ENCODE measurements around the gene CACUL1.

Gene CACUL1

GRCh38 chr10:118778727-118779126, 24.0 kb upstream of the CACUL1 start:
- H3K4me1 Mint-ChIP-seq (ENCODE audit: low read depth) = no peaks in the 10 kb centered on the region
- H3K27me3 Mint-ChIP-seq = peaks cover 1% of the 10 kb centered on the region
- H3K9me3 Mint-ChIP-seq (ENCODE audit: low read depth) = peaks cover 8% of the 10 kb centered on the region
- no peak overlapping the region for H3K27ac Mint-ChIP-seq
- H3K36me3 Mint-ChIP-seq = peaks cover 5% of the 10 kb centered on the region
- H3K4me3 Mint-ChIP-seq = no peak overlapping the region

GRCh38 chr10:118776960-118777359, 22.2 kb upstream of the CACUL1 start:
- no peaks in the 10 kb centered on the region for H3K4me1 Mint-ChIP-seq (ENCODE audit: low read depth)
- H3K27ac Mint-ChIP-seq = no peak overlapping the region
- H3K4me3 Mint-ChIP-seq = no peak overlapping the region
- peaks cover 1% of the 10 kb centered on the region for H3K27me3 Mint-ChIP-seq
- H3K9me3 Mint-ChIP-seq (ENCODE audit: low read depth) = peaks cover 8% of the 10 kb centered on the region
- H3K36me3 Mint-ChIP-seq = peaks cover 5% of the 10 kb centered on the region

- Mint-ChIP-seq H3K4me1 (ENCODE audit: low read depth) (no peaks in the 10 kb centered on the region), H3K36me3 (peaks cover 5% of the 10 kb centered on the region), H3K4me3 (no peak overlapping the region), H3K27ac (no peak overlapping the region), H3K9me3 (ENCODE audit: low read depth) (peaks cover 8% of the 10 kb centered on the region), H3K27me3 (peaks cover 1% of the 10 kb centered on the region)
These were observed 21.3 kb upstream of the CACUL1 start for GRCh38 chr10:118776033-118776432.

GRCh38 chr10:118775478-118775877, 20.7 kb upstream of the CACUL1 start:
- Mint-ChIP-seq H3K4me3 (no peak overlapping the region), H3K4me1 (ENCODE audit: low read depth) (no peaks in the 10 kb centered on the region), H3K9me3 (ENCODE audit: low read depth) (peaks cover 8% of the 10 kb centered on the region), H3K36me3 (peaks cover 5% of the 10 kb centered on the region), H3K27me3 (peaks cover 1% of the 10 kb centered on the region), H3K27ac (no peak overlapping the region)

- Mint-ChIP-seq H3K36me3 (peaks cover 5% of the 10 kb centered on the region), H3K27ac (no peak overlapping the region), H3K4me3 (no peak overlapping the region), H3K9me3 (ENCODE audit: low read depth) (peaks cover 8% of the 10 kb centered on the region), H3K27me3 (peaks cover 1% of the 10 kb centered on the region), H3K4me1 (ENCODE audit: low read depth) (no peaks in the 10 kb centered on the region)
These were observed 18.3 kb upstream of the CACUL1 start for GRCh38 chr10:118773041-118773440.

GRCh38 chr10:118771976-118772375, 17.2 kb upstream of the CACUL1 start:
- H3K27ac Mint-ChIP-seq = no peak overlapping the region
- H3K27me3 Mint-ChIP-seq = no peaks in the 10 kb centered on the region
- peaks cover under 1% of the 10 kb centered on the region for H3K36me3 Mint-ChIP-seq
- peaks cover 5% of the 10 kb centered on the region for H3K9me3 Mint-ChIP-seq (ENCODE audit: low read depth)
- no peaks in the 10 kb centered on the region for H3K4me1 Mint-ChIP-seq (ENCODE audit: low read depth)
- no peak overlapping the region for H3K4me3 Mint-ChIP-seq

- Mint-ChIP-seq H3K36me3 (no peaks in the 10 kb centered on the region), H3K27ac (no peak overlapping the region), H3K4me1 (ENCODE audit: low read depth) (no peaks in the 10 kb centered on the region), H3K4me3 (no peak overlapping the region), H3K27me3 (no peaks in the 10 kb centered on the region), H3K9me3 (ENCODE audit: low read depth) (no peaks in the 10 kb centered on the region)
These were observed 15.3 kb upstream of the CACUL1 start for GRCh38 chr10:118769898-118770600.

GRCh38 chr10:118768041-118768919, 13.5 kb upstream of the CACUL1 start:
- Mint-ChIP-seq H3K9me3 (ENCODE audit: low read depth) (no peaks in the 10 kb centered on the region), H3K27me3 (no peaks in the 10 kb centered on the region), H3K27ac (no peak overlapping the region), H3K36me3 (no peaks in the 10 kb centered on the region), H3K4me3 (no peak overlapping the region), H3K4me1 (ENCODE audit: low read depth) (no peaks in the 10 kb centered on the region)

GRCh38 chr10:118767297-118768040, 12.7 kb upstream of the CACUL1 start:
- Mint-ChIP-seq H3K4me3 (no peak overlapping the region), H3K27me3 (no peaks in the 10 kb centered on the region), H3K36me3 (no peaks in the 10 kb centered on the region)

GRCh38 chr10:118764195-118764594, 9.4 kb upstream of the CACUL1 start:
- Mint-ChIP-seq H3K36me3 (no peaks in the 10 kb centered on the region), H3K4me1 (ENCODE audit: low read depth) (no peaks in the 10 kb centered on the region), H3K9me3 (ENCODE audit: low read depth) (no peaks in the 10 kb centered on the region), H3K4me3 (no peak overlapping the region), H3K27me3 (no peaks in the 10 kb centered on the region), H3K27ac (no peak overlapping the region)

More at GRCh38 chr10:118767297-118768040, 12.7 kb upstream of the CACUL1 start:
- no peaks in the 10 kb centered on the region for H3K4me1 Mint-ChIP-seq (ENCODE audit: low read depth)
- no peaks in the 10 kb centered on the region for H3K9me3 Mint-ChIP-seq (ENCODE audit: low read depth)
- H3K27ac Mint-ChIP-seq = no peak overlapping the region

GRCh38 chr10:118763202-118763988, 8.6 kb upstream of the CACUL1 start:
- Mint-ChIP-seq H3K9me3 (ENCODE audit: low read depth) (no peaks in the 10 kb centered on the region), H3K27me3 (no peaks in the 10 kb centered on the region), H3K36me3 (no peaks in the 10 kb centered on the region), H3K4me3 (no peak overlapping the region), H3K4me1 (ENCODE audit: low read depth) (no peaks in the 10 kb centered on the region), H3K27ac (no peak overlapping the region)

- Mint-ChIP-seq H3K9me3 (ENCODE audit: low read depth) (no peaks in the 10 kb centered on the region), H3K4me3 (no peak overlapping the region), H3K27ac (no peak overlapping the region), H3K36me3 (no peaks in the 10 kb centered on the region), H3K27me3 (no peaks in the 10 kb centered on the region), H3K4me1 (ENCODE audit: low read depth) (peaks cover 9% of the 10 kb centered on the region)
These were observed 5.5 kb upstream of the CACUL1 start for GRCh38 chr10:118760265-118760664.

- H3K4me1 Mint-ChIP-seq (ENCODE audit: low read depth) = peaks cover 16% of the 10 kb centered on the region
- no peaks in the 10 kb centered on the region for H3K27me3 Mint-ChIP-seq
- no peaks in the 10 kb centered on the region for H3K9me3 Mint-ChIP-seq (ENCODE audit: low read depth)
- H3K4me3 Mint-ChIP-seq = no peak overlapping the region
- H3K27ac Mint-ChIP-seq = no peak overlapping the region
- no peaks in the 10 kb centered on the region for H3K36me3 Mint-ChIP-seq
These were observed 3.7 kb upstream of the CACUL1 start for GRCh38 chr10:118758449-118758848.

- H3K36me3 Mint-ChIP-seq = peaks cover 7% of the 10 kb centered on the region
- no peaks in the 10 kb centered on the region for H3K9me3 Mint-ChIP-seq (ENCODE audit: low read depth)
- H3K27ac Mint-ChIP-seq = peak overlapping the region; percentile 79
- H3K27me3 Mint-ChIP-seq = no peaks in the 10 kb centered on the region
- H3K4me1 Mint-ChIP-seq (ENCODE audit: low read depth) = peaks cover 51% of the 10 kb centered on the region
- H3K4me3 Mint-ChIP-seq = peak overlapping the region; percentile 93
These were observed 578 bp downstream of the CACUL1 start for GRCh38 chr10:118754229-118754555.
